Immature natural killer cell (primary cell): Measurements from ENCODE around the gene EDRF1. TPM values are rescaled to one million over a fixed set of nuclear protein-coding genes. Genes with fewer than 3 reads are reported as not detected.
A peak's percentile ranks its signal among the peaks of the same experiment; 100 is the strongest.
"Not testable (repeated sequence)": the region's sequence is repeated elsewhere in the genome, so short reads cannot be mapped to it uniquely, and the experiment has no call there.

Source experiments
- DNase-seq, 3 donors: peaks; one replicate each; pipeline ENCODE4 v3.0.0; 2022; ENCODE audit warnings: mixed read lengths in 1 of 3
- H3K27ac Mint-ChIP-seq, 6 donors: one replicate each; pipeline ENCODE4 v1.8.0; 2020; ENCODE audit warnings: mixed read lengths in 6 of 6, mild to moderate bottlenecking in 5 of 6, inconsistent platforms in 4 of 6, moderate library complexity in 3 of 6
- H3K27me3 Mint-ChIP-seq, 3 donors: one replicate each; pipeline ENCODE4 v1.8.0; 2020 to 2021; ENCODE audit warnings: low read depth in 3 of 3, mild to moderate bottlenecking in 3 of 3, mixed read lengths in 3 of 3, moderate library complexity in 3 of 3, inconsistent platforms in 1 of 3
- H3K36me3 Mint-ChIP-seq, 3 donors: one replicate each; pipeline ENCODE4 v1.8.0; 2020; ENCODE audit warnings: mixed read lengths in 3 of 3, inconsistent platforms in 2 of 3, mild to moderate bottlenecking in 2 of 3
- H3K4me1 Mint-ChIP-seq, 2 donors: one replicate each; pipeline ENCODE4 v1.8.0; 2020; ENCODE audit warnings: inconsistent platforms in 2 of 2, mild to moderate bottlenecking in 2 of 2, mixed read lengths in 2 of 2, moderate library complexity in 1 of 2
- H3K4me3 Mint-ChIP-seq, 5 donors: one replicate each; pipeline ENCODE4 v1.8.0; 2020; ENCODE audit warnings: mild to moderate bottlenecking in 5 of 5, mixed read lengths in 5 of 5, inconsistent platforms in 3 of 5, moderate library complexity in 3 of 5
- H3K9me3 Mint-ChIP-seq, 6 donors: one replicate each; pipeline ENCODE4 v1.8.0; 2020; ENCODE audit warnings: mild to moderate bottlenecking in 6 of 6, mixed read lengths in 6 of 6, inconsistent platforms in 4 of 6, moderate library complexity in 3 of 6
- polyA plus RNA-seq, 3 donors: library from polyadenylated mRNA; unstranded; fragments of 300-500 nt; fragmentation: Illumina TruSeq; gene quantifications; one replicate each; pipeline ENCODE4 v1.2.3, GENCODE V29; 2021

The EDRF1 gene
- polyA plus RNA-seq, 3 donors from 2014 or later: 5.6 to 12.5 (median 8.6) TPM

DNA sequence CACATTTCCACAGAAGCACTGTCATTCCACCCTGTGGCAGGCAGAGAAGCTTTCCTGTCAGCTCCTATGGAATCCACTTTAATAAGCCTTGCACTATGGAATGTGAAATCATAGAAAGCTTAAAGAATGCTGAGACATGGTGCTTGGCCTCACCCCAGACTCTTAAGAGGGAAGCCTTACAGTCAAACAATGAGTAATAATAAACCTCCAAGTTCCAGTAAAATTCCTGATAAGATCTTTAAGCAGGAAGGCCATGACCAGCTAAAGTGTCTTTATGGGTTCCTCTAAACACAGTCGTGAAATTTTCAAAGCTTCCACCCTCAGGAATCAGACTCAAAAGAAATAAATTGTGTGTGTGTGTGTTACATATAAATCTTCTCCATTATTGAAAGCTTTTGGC lies 24.6 kb upstream of the EDRF1 start:
- DNase-seq: no peak
- H3K4me1 Mint-ChIP-seq: peaks cover 16 to 21% of the 10 kb centered on the region in 2 donors
- peaks cover 0 to 7% (median 1%) of the 10 kb centered on the region in 3 donors for H3K27me3 Mint-ChIP-seq

DNA sequence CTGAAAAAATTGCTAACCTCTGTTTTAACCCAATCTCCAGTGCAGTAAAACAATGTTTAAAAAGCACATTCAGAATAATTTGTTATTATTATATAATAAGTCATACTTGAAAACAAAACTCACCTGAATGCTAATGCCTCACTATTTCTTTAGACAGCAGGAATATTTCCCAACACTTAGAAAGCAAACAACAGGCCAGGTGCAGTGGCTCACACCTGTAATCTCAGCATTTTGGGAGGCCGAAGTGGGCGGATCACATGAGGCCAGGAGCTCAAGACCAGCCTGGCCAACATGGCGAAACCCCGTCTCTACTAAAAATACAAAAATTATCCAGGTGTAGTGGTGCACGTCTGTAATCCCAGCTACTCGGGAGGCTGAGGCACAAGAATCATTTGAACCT lies 22.6 kb upstream of the EDRF1 start:
- not testable (repeated sequence) for H3K4me3 Mint-ChIP-seq, DNase-seq, H3K36me3 Mint-ChIP-seq, H3K27me3 Mint-ChIP-seq, H3K9me3 Mint-ChIP-seq, H3K27ac Mint-ChIP-seq
- peaks cover 16 to 18% of the 10 kb centered on the region in 2 donors for H3K4me1 Mint-ChIP-seq

More for the DNA sequence above, 24.6 kb upstream of the EDRF1 start:
- no peak overlapping the region for H3K4me3 Mint-ChIP-seq
- no peak overlapping the region for H3K27ac Mint-ChIP-seq
- H3K9me3 Mint-ChIP-seq: no peaks in the 10 kb centered on the region
- no peaks in the 10 kb centered on the region for H3K36me3 Mint-ChIP-seq

DNA sequence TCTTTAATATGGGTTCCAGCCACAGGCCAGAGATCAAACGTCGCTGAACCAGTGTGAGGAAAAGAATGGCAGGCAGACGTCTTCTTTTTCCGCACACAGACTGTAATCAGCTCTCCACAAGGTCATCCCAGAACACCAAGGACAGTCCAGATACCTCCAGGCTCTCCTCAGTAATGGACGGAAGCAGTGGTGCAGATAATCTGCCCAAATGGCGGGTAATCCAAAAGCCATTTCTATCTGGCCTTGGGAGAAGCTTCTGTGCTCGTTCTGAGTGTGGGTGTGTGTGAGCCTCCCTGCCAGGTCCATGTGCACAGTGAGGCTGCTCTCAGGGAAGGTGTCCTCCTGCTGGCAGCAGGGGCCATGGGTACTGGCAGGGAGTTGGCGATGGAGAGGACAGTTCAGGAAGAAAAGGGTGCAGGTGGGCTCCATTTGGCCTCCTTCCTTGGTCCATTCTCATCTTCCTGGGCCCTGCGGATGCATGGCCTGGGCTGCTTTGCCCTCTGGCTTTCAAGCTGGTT lies 21.0 kb upstream of the EDRF1 start:
- peaks cover under 1 to 1% of the 10 kb centered on the region in 2 donors for H3K4me1 Mint-ChIP-seq
- H3K9me3 Mint-ChIP-seq: no peaks in the 10 kb centered on the region
- no peaks in the 10 kb centered on the region for H3K36me3 Mint-ChIP-seq
- H3K27me3 Mint-ChIP-seq: peaks cover 0 to 9% (median 0%) of the 10 kb centered on the region in 3 donors
- H3K27ac Mint-ChIP-seq: no peak overlapping the region
- no peak overlapping the region for H3K4me3 Mint-ChIP-seq
- no peak for DNase-seq

DNA sequence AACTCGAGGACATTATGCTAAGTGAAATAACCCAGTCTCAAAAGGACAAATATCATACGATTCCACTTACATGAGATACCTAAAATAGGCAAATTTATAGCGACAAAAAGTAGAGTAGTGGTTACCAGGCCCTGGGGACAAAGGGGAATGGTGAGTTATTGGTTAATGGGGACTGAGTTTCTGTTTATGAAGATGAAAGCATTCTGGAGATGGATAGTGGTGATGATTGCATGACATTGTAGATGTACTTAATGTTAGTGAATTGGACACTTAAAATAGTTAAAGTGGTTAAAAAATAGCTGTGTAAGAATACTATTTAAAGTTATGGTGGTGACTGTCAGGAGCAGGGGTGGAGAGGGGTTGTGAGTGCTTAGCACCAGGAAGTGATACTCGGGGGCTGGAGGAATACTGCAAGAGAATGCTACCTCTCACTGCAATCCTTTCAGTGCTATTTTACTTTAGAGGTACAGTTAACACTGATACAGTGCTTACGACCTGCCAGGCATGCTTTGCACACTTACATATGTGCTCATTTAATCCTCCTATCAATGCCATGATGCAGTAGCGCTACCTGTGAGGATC lies 19.9 kb upstream of the EDRF1 start:
- H3K4me3 Mint-ChIP-seq: no peak overlapping the region
- DNase-seq: no peak
- no peak overlapping the region for H3K27ac Mint-ChIP-seq
- H3K36me3 Mint-ChIP-seq: no peaks in the 10 kb centered on the region
- peaks cover 0 to 7% (median 0%) of the 10 kb centered on the region in 3 donors for H3K27me3 Mint-ChIP-seq
- no peaks in the 10 kb centered on the region for H3K4me1 Mint-ChIP-seq
- H3K9me3 Mint-ChIP-seq: no peaks in the 10 kb centered on the region

DNA sequence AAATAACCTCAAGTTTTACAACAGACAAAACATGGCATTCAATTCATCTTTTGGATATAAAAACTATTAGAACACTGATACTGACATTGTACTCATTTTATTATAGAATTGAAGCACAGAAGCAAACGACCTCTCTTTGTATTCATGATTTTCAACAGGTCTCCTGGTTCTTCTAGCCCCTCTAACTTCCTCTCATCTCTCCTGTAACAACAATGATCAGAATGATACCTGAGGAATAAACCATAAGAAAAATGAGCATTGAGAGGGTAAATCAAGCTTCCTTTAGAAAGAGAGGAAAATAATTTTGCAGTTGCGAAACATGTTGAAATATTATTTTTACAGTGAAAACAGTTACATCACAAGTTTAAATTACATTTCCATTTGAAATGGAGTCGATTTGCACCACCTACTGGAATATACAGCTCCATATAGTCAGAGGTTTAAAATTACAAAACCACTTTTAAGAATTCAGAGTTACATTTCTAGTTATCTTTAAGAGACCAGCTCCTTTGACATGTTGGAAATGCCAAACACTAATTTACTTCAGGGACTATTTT lies 19.1 kb upstream of the EDRF1 start:
- no peak for DNase-seq
- no peaks in the 10 kb centered on the region for H3K4me1 Mint-ChIP-seq
- no peak overlapping the region for H3K27ac Mint-ChIP-seq
- H3K4me3 Mint-ChIP-seq: no peak overlapping the region
- no peaks in the 10 kb centered on the region for H3K9me3 Mint-ChIP-seq
- H3K36me3 Mint-ChIP-seq: no peaks in the 10 kb centered on the region
- peaks cover 0 to 6% (median 0%) of the 10 kb centered on the region in 3 donors for H3K27me3 Mint-ChIP-seq

DNA sequence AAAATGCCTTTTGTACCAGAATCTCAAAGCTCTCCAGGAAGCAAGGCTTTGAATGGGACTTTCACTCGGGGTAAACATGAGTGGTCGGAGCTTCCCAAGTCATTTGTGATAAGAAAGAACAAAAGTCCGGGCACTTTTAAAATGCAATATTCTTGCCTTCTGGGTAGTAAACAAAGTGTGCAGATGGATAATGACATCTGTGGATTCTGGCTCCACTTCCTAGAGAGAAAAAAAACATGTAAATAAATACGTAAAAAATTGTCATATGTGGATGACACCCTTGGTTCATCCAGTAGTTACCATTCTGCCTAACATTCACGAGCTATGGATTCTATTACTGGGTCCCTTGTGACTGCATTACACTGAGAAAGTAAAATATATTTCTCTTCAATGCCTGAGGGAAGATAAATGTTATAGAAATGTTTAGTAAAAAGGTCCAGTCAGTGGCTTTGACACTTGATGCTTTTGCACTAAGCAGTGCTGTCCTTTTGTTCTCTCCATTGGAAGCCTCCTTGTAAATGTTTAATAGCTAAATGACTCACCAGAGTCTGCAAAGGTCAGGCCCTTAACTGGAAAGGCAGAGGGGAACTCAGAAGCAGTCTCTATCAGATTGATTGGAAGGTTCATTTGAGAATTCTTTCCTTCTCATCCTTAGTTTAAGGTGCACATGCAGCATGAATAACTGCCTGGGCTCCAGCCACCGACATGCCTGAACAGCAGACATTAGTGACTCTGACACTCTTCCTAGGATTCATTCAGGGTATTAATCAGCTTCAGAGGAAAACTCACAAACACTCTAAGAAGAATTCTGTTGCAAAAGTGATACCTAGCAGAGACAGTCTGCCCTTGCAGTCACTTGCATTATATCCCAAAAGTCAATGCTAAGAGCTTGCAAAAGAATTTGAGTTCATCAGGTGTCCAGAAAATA lies 11.7 kb upstream of the EDRF1 start:
- H3K4me1 Mint-ChIP-seq: peaks cover 7 to 16% of the 10 kb centered on the region in 2 donors
- DNase-seq: no peak
- H3K4me3 Mint-ChIP-seq: no peak overlapping the region
- H3K36me3 Mint-ChIP-seq: peaks cover 0 to 12% (median 2%) of the 10 kb centered on the region in 3 donors
- peaks cover 0 to 5% (median 2%) of the 10 kb centered on the region in 3 donors for H3K27me3 Mint-ChIP-seq
- peaks cover 0 to 14% (median 5%) of the 10 kb centered on the region in 6 donors for H3K9me3 Mint-ChIP-seq
- no peak overlapping the region for H3K27ac Mint-ChIP-seq

DNA sequence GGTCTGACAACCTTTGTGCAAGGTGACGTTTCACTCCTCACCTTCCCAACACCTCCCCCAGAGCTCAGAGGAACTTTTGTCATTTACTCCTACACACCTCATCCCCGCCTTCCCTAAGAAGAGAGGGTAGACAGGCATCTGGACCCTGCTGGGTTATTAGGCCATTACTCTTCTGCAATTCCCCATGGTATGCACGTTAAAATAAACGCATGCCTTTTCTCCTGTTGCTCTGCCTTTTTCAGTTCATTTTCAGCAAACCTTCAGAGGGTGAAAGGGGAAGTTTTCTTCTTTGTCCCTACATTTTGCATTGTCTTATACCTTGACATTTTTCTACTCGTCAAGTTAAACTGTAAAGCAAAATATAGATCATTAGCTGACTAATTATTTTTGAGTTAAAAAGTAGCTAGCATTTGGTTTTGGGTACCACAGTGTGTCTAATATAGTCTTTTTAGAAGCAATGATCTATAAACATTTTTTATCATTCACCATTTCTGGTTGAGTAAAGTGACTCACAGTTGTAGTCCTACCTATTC lies 10.5 kb upstream of the EDRF1 start:
- Mint-ChIP-seq H3K27me3 (peaks cover 2 to 4% (median 4%) of the 10 kb centered on the region in 3 donors), H3K36me3 (peaks cover 2 to 17% (median 6%) of the 10 kb centered on the region in 3 donors), H3K27ac (no peak overlapping the region), H3K9me3 (peaks cover 4 to 21% (median 9%) of the 10 kb centered on the region in 6 donors), H3K4me3 (no peak overlapping the region), H3K4me1 (peaks cover 7 to 16% of the 10 kb centered on the region in 2 donors)
- DNase-seq: no peak

DNA sequence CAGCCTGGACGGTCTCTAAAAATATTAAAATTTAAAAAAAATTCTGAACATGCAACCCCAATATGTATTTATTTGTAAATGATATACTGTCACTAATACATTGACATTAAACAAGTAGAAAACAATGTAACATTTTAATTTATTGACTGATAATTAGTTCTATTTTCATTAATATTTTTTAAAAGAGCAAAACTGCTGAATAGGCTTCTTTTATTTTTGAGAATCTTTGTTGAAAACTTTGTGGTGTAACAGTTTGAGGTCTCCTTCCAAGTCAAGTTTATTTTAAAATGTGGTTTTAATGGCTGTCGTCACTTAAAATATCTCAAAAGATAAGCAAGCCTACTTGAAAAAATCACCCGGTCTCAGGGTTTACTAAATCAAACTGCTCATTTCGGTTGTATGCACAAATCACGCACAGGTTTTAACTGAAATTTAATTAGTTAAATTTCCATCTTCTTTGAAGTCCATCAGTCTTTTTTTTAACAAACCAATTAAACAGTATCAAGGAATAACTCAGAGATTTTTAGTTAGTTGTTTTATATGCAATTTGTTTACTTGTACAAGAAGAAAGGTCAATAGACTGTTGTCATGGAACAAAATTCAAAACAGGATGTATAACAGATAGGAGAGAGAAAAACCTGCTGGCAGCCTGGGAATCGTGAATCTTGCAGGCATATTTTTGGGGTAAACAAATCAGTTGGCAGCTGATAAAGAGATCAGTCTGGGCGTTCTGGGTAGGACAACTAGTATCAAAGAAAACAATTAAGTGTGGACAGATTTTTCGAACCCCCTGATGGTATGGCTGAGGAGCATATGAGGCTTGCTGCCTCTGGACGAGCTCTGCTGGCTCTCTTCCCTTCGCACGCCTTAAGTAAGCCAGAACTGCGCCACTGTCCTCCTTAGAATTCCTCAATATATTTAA lies 9.7 kb upstream of the EDRF1 start:
- peaks cover 2 to 4% (median 4%) of the 10 kb centered on the region in 3 donors for H3K27me3 Mint-ChIP-seq
- H3K36me3 Mint-ChIP-seq: peaks cover 2 to 17% (median 6%) of the 10 kb centered on the region in 3 donors
- peak overlapping the region in 2 of 5 donors; percentile 55 for H3K4me3 Mint-ChIP-seq
- DNase-seq: peak in 2 of 3 donors; percentile 6 to 21
- H3K27ac Mint-ChIP-seq: peak overlapping the region in 3 of 6 donors; percentile 17 to 68 (median 25)
- peaks cover 7 to 16% of the 10 kb centered on the region in 2 donors for H3K4me1 Mint-ChIP-seq
- peaks cover 4 to 21% (median 11%) of the 10 kb centered on the region in 6 donors for H3K9me3 Mint-ChIP-seq

DNA sequence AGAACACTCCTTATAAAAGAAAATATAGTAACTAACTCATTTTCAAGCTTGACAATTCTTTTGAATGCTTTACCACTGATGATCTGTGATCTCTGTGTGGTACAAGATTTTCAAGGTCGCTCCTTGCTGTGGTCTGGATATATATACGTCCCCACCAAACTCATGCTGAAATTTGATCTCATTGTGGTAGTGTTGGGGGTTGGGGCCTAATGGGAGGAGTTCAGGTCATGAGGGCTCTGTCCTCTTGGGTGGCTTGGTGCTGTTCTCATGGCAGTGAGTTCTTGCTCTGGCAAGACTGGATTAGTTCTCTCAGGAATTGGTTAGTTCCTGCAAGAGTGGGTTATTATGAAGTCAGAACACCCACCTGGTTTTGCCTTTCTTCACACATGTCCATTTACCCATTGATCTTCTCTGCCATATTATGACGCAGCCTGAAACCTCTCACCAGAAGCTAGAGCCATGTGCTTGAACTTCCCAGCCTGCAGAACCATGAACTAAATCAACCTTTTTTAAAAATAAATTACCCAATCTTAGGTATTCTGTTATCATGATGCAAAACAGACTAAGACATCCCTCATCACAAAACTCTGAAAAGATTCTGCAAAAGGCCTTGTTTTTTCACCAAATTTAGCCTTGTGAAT lies 8.3 kb upstream of the EDRF1 start:
- peaks cover 7 to 16% of the 10 kb centered on the region in 2 donors for H3K4me1 Mint-ChIP-seq
- H3K27ac Mint-ChIP-seq: no peak overlapping the region
- no peak for DNase-seq
- peaks cover 4 to 21% (median 11%) of the 10 kb centered on the region in 6 donors for H3K9me3 Mint-ChIP-seq
- H3K4me3 Mint-ChIP-seq: no peak overlapping the region
- H3K27me3 Mint-ChIP-seq: peaks cover 2 to 4% (median 2%) of the 10 kb centered on the region in 3 donors
- peaks cover 2 to 17% (median 6%) of the 10 kb centered on the region in 3 donors for H3K36me3 Mint-ChIP-seq

DNA sequence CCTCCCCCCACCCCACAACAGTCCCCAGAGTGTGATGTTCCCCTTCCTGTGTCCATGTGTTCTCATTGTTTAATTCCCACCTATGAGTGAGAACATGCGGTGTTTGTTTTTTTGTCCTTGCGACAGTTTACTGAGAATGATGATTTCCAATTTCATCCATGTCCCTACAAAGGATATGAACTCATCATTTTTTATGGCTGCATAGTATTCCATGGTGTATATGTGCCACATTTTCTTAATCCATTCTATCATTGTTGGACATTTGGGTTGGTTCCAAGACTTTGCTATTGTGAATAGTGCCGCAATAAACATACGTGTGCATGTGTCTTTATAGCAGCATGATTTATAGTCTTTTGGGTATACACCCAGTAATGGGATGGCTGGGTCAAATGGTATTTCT lies 4.8 kb upstream of the EDRF1 start:
- DNase-seq, H3K4me3 Mint-ChIP-seq, H3K27ac Mint-ChIP-seq, H3K36me3 Mint-ChIP-seq: not testable (repeated sequence)
- Mint-ChIP-seq H3K9me3 (peaks cover 4 to 21% (median 11%) of the 10 kb centered on the region in 6 donors), H3K4me1 (peaks cover 21 to 22% of the 10 kb centered on the region in 2 donors), H3K27me3 (peaks cover 7 to 14% (median 11%) of the 10 kb centered on the region in 3 donors)

DNA sequence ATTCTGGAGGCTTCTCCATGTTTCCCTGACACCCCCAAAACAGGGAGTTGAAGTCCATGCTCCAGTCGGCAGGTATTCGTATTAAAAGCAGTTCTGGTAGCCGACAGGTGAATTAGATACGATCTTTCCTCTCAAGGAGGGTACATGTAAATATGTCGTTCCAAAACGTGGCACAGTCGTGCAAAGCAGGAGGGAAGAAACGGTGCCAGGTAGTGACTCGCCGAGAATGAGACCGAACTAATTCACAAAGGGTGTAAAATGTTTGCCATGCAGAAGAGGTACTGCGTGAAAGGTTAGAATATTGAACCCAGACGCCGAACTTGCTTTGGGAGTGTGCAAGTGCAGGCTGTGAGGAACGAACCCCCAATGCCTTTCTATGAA lies 483 bp downstream of the EDRF1 start:
- Mint-ChIP-seq H3K9me3 (peaks cover 0 to 2% (median 0%) of the 10 kb centered on the region in 6 donors), H3K4me3 (peak overlapping the region; percentile 97 to 99 (median 98)), H3K27me3 (peaks cover 5 to 10% (median 9%) of the 10 kb centered on the region in 3 donors), H3K4me1 (peaks cover 38 to 43% of the 10 kb centered on the region in 2 donors), H3K27ac (peak overlapping the region; percentile 90 to 99 (median 97)), H3K36me3 (peaks cover 12 to 22% (median 14%) of the 10 kb centered on the region in 3 donors)
- DNase-seq: no peak

DNA sequence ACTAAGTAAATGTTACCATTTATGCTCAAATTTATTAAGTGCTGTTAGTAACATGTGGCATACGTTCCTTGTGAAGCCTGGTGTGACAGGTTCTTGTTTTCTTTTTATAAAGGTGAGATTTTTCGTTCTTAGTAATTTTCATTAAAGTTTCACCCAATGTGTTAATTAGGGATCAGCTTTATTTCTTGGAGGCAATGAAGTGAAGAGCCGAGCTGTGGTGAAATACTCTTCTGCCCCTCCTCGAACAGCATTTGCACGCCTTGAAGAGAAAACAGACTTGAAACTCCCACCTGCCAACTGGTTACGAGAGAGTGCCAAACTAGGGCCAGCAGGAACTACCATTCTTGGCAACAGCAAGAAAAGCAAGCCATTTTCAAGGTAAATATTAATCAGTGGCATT lies 1.5 kb downstream of the EDRF1 start:
- Mint-ChIP-seq H3K27ac (peak overlapping the region in 5 of 6 donors; percentile 31 to 78 (median 66)), H3K36me3 (peaks cover 18 to 31% (median 21%) of the 10 kb centered on the region in 3 donors), H3K4me1 (peaks cover 38 to 43% of the 10 kb centered on the region in 2 donors), H3K27me3 (peaks cover 5 to 10% (median 9%) of the 10 kb centered on the region in 3 donors), H3K9me3 (no peaks in the 10 kb centered on the region), H3K4me3 (peak overlapping the region; percentile 63 to 99 (median 76))
- no peak for DNase-seq
